ENCODE results near the gene CUL1.

GRCh38 chr7:148732862-148733261, 34.2 kb downstream of the CUL1 start:
- no peak for TF ChIP-seq CTCF (conservative IDR thresholded peaks at IDR 0.05; ENCODE audit: low read depth in 2 of 2)
- no peak for TF ChIP-seq EZH2 (IDR thresholded peaks at IDR 0.05; ENCODE audit: low read depth, unreplicated experiment)
- TF ChIP-seq POLR2AphosphoS5 (IDR thresholded peaks at IDR 0.05; ENCODE audit: low read depth), result no peak
- TF ChIP-seq EZH2phosphoT487 (IDR thresholded peaks at IDR 0.05; ENCODE audit: unreplicated experiment), result no peak
- TF ChIP-seq REST (IDR thresholded peaks at IDR 0.05; ENCODE audit: unreplicated experiment), result no peak
- TF ChIP-seq CREB1 (CRISPR knock-in tag; IDR thresholded peaks at IDR 0.05; ENCODE audit: low read depth), result no peak
- no peak for TF ChIP-seq NANOG (IDR thresholded peaks at IDR 0.05; ENCODE audit: borderline replicate concordance)
- no peak for TF ChIP-seq JUNB (IDR thresholded peaks at IDR 0.05; ENCODE audit: unreplicated experiment)
- no peak for TF ChIP-seq STAT1 (IDR thresholded peaks at IDR 0.05; ENCODE audit: unreplicated experiment)
- no peak for TF ChIP-seq ZNF331 (CRISPR knock-in tag; IDR thresholded peaks at IDR 0.05; ENCODE audit: low read depth)
- TF ChIP-seq ZNF462 (CRISPR knock-in tag; IDR thresholded peaks at IDR 0.05), result no peak
